Keratinocyte (primary cell): ENCODE results near the gene SLC25A21. TPM values are rescaled to one million over a fixed set of nuclear protein-coding genes. Genes with fewer than 3 reads are reported as not detected.
A peak's percentile ranks its signal among the peaks of the same experiment; 100 is the strongest.

Experiments
- DNase-seq: peaks from one replicate; pipeline ENCODE4 v3.0.0-alpha.2; 2011; ENCODE audit warnings: low read depth, missing footprints, low spot score
- FAIRE-seq: peaks from 2 replicates; lab custom pipeline; 2011; peaks lifted over from hg19 to GRCh38; lab: Jason Lieb, UNC
- H2AFZ ChIP-seq: 2 replicates; pipeline ENCODE4 v1.6.0; 2012; ENCODE audit warnings: low read length, control low read depth, inconsistent platforms; ENCODE audit not compliant: control insufficient read depth
- H3K27ac ChIP-seq: 2 replicates; pipeline ENCODE4 v1.5.1; 2011; ENCODE audit warnings: low read length; ENCODE audit not compliant: control insufficient read depth, insufficient read depth
- H3K27me3 ChIP-seq: 3 replicates; pipeline ENCODE4 v1.6.0; 2011; ENCODE audit warnings: low read length; ENCODE audit not compliant: control insufficient read depth, insufficient read depth; ENCODE audit errors: extremely low read depth
- H3K36me3 ChIP-seq, 2 experiments: 2 replicates in 1 of 2; 3 replicates in 1 of 2; pipeline ENCODE4 v1.5.1; 2011; ENCODE audit warnings: low read length in 2 of 2, mild to moderate bottlenecking in 1 of 2; ENCODE audit not compliant: control insufficient read depth in 2 of 2, insufficient read depth in 2 of 2; ENCODE audit errors: extremely low read depth in 1 of 2
- H3K4me1 ChIP-seq: 3 replicates; pipeline ENCODE4 v1.5.1; 2011; ENCODE audit warnings: low read length; ENCODE audit not compliant: control insufficient read depth, insufficient read depth; ENCODE audit errors: extremely low read depth
- H3K4me2 ChIP-seq: 3 replicates; pipeline ENCODE4 v1.6.0; 2011; ENCODE audit warnings: low read depth, low read length; ENCODE audit not compliant: control insufficient read depth, insufficient read depth; ENCODE audit errors: extremely low read depth
- H3K4me3 ChIP-seq, 3 experiments: fragments of 200-600 bp in 1 of 3; sonication (generic) in 1 of 3; 2 replicates in 2 of 3; 3 replicates in 1 of 3; pipeline ENCODE4 v1.5.1; 2011 to 2016; ENCODE audit warnings: low read length in 3 of 3, mild to moderate bottlenecking in 3 of 3, control low read depth in 2 of 3, inconsistent platforms in 1 of 3, low read depth in 1 of 3, mixed read lengths in 1 of 3, mixed run types in 1 of 3, moderate library complexity in 1 of 3; ENCODE audit not compliant: control insufficient read depth in 2 of 3, insufficient read depth in 2 of 3; ENCODE audit errors: extremely low read depth in 1 of 3
- H3K79me2 ChIP-seq: 2 replicates; pipeline ENCODE4 v1.6.0; 2012; ENCODE audit warnings: low read length; ENCODE audit not compliant: control insufficient read depth, insufficient read depth
- H3K9ac ChIP-seq: 3 replicates; pipeline ENCODE4 v1.6.0; 2011; ENCODE audit warnings: low read length; ENCODE audit not compliant: control insufficient read depth, insufficient read depth; ENCODE audit errors: extremely low read depth
- H3K9me1 ChIP-seq: 3 replicates; pipeline ENCODE4 v1.6.0; 2011; ENCODE audit warnings: low read length; ENCODE audit not compliant: control insufficient read depth, insufficient read depth; ENCODE audit errors: extremely low read depth
- H3K9me3 ChIP-seq: 2 replicates; pipeline ENCODE4 v1.5.1; 2012; ENCODE audit warnings: low read depth, low read length; ENCODE audit not compliant: control insufficient read depth
- H4K20me1 ChIP-seq: 3 replicates; pipeline ENCODE4 v1.6.0; 2011; ENCODE audit warnings: low read length; ENCODE audit not compliant: control insufficient read depth, insufficient read depth; ENCODE audit errors: extremely low read depth
- CTCF ChIP-seq, 3 experiments: IDR thresholded peaks in 1 of 3; conservative IDR thresholded peaks in 1 of 3; optimal IDR thresholded peaks in 1 of 3; 2 replicates in 2 of 3; 3 replicates in 1 of 3; pipeline versions ENCODE3 to v1.5.1; 2011; ENCODE audit warnings: low read length in 3 of 3, mild to moderate bottlenecking in 3 of 3, moderate library complexity in 2 of 3, control low read depth in 1 of 3, inconsistent platforms in 1 of 3; ENCODE audit not compliant: insufficient read depth in 2 of 3; ENCODE audit errors: extremely low read depth in 1 of 3
- EZH2 ChIP-seq: IDR thresholded peaks from one replicate; pipeline ENCODE4 v1.6.1; 2012; ENCODE audit warnings: inconsistent platforms, mild to moderate bottlenecking, low read length, moderate library complexity
- dilution Hi-C: fragments of 300-500 bp; cut with MboI; formaldehyde crosslinking; loops from one replicate; pipeline ENCODE4 v1.7.0; 2020; ENCODE audit warnings: low sequenced_read_pairs; ENCODE audit not compliant: extremely low pct_ligation_motif_present
- polyA plus RNA-seq, 5 experiments: library from polyadenylated mRNA; depleted of rRNA in 3 of 5; stranded (reverse) in 3 of 5; stranded (forward) in 1 of 5; unstranded in 1 of 5; fragments of >200 nt; gene quantifications; 1 replicate in 1 of 5; 2 replicates in 3 of 5; 3 replicates in 1 of 5; pipeline versions ENCODE4 v1.2.1 to v1.2.3, GENCODE V29; 2011 to 2012; ENCODE audit warnings: missing spikeins in 2 of 5, low read depth in 1 of 5, low replicate concordance in 1 of 5

The SLC25A21 gene
- polyA plus RNA-seq, 1 donor (not counting 4 experiments of a cell fraction or from before 2014, with no cell fraction given), result 0.66 TPM

GRCh38 chr14:37047226-37047625 lies 125.2 kb downstream of the SLC25A21 start:
- no peak overlapping the region for H3K4me2 ChIP-seq
- H3K27me3 ChIP-seq, result no peaks in the 10 kb centered on the region
- no peak for DNase-seq
- no peak for TF ChIP-seq CTCF (optimal IDR thresholded peaks at IDR 0.05 in 1 of 3, IDR thresholded peaks at IDR 0.05 in 1 of 3, conservative IDR thresholded peaks at IDR 0.05 in 1 of 3; ENCODE audit: extremely low read depth in 1 of 3, insufficient read depth in 2 of 3, low read length in 3 of 3)
- no peak for TF ChIP-seq EZH2
- FAIRE-seq, result no peak
- H3K9me1 ChIP-seq, result no peaks in the 10 kb centered on the region
- H3K27ac ChIP-seq, result no peak overlapping the region
- no peaks in the 10 kb centered on the region for H3K79me2 ChIP-seq
- no peaks in the 10 kb centered on the region for H3K36me3 ChIP-seq
- dilution Hi-C loops, result no loop called here
- H3K4me3 ChIP-seq, result no peak overlapping the region
- H3K4me1 ChIP-seq, result peaks cover 26% of the 10 kb centered on the region
- no peak overlapping the region for H3K9ac ChIP-seq
- H3K9me3 ChIP-seq, result no peaks in the 10 kb centered on the region
- H2AFZ ChIP-seq, result peak overlapping the region; percentile 49
- no peaks in the 10 kb centered on the region for H4K20me1 ChIP-seq

- H3K4me2 ChIP-seq, result no peak overlapping the region
- H3K79me2 ChIP-seq, result no peaks in the 10 kb centered on the region
- no peaks in the 10 kb centered on the region for H4K20me1 ChIP-seq
- no peaks in the 10 kb centered on the region for H3K27me3 ChIP-seq
- DNase-seq (no peak), FAIRE-seq (no peak)
- H3K4me1 ChIP-seq, result peaks cover 26% of the 10 kb centered on the region
- no peaks in the 10 kb centered on the region for H3K36me3 ChIP-seq
- H3K4me3 ChIP-seq, result no peak overlapping the region
- H3K9me3 ChIP-seq, result no peaks in the 10 kb centered on the region
- dilution Hi-C loops, result no loop called here
- H3K9me1 ChIP-seq, result no peaks in the 10 kb centered on the region
- peak overlapping the region; percentile 49 for H2AFZ ChIP-seq
- no peak for TF ChIP-seq EZH2
- no peak for TF ChIP-seq CTCF (optimal IDR thresholded peaks at IDR 0.05 in 1 of 3, IDR thresholded peaks at IDR 0.05 in 1 of 3, conservative IDR thresholded peaks at IDR 0.05 in 1 of 3; ENCODE audit: extremely low read depth in 1 of 3, insufficient read depth in 2 of 3, low read length in 3 of 3)
- H3K27ac ChIP-seq, result no peak overlapping the region
- no peak overlapping the region for H3K9ac ChIP-seq
These were observed 125.6 kb downstream of the SLC25A21 start for GRCh38 chr14:37046815-37047214.
